HFFc6 (cell line): ENCODE results near the gene SFXN1. TPM values are rescaled to one million over a fixed set of nuclear protein-coding genes. Genes with fewer than 3 reads are reported as not detected.

Experiments used
- DNase-seq: peaks from one replicate; pipeline ENCODE4 v3.0.0-alpha.2; 2018
- H3K27ac Mint-ChIP-seq: 2 replicates; pipeline ENCODE4 v1.8.0; 2020; ENCODE audit warnings: mild to moderate bottlenecking, mixed read lengths
- H3K27me3 Mint-ChIP-seq: 2 replicates; pipeline ENCODE4 v1.8.0; 2021; ENCODE audit warnings: mild to moderate bottlenecking, moderate library complexity, mixed read lengths; ENCODE audit not compliant: insufficient read depth
- H3K36me3 Mint-ChIP-seq: 2 replicates; pipeline ENCODE4 v1.8.0; 2021; ENCODE audit warnings: low read depth, mixed read lengths
- H3K4me1 Mint-ChIP-seq: 2 replicates; pipeline ENCODE4 v1.8.0; 2020; ENCODE audit warnings: low read depth, mixed read lengths
- H3K4me3 Mint-ChIP-seq: 2 replicates; pipeline ENCODE4 v1.8.0; 2020; ENCODE audit warnings: mild to moderate bottlenecking, moderate library complexity, mixed read lengths
- H3K9me3 Mint-ChIP-seq: 2 replicates; pipeline ENCODE4 v1.8.0; 2020; ENCODE audit warnings: mild to moderate bottlenecking, mixed read lengths
- CTCF ChIP-seq: fragments of 200-600 bp; sonication (generic); IDR thresholded peaks from 2 replicates; pipeline ENCODE4 v1.5.0; 2021; ENCODE audit warnings: antibody characterized with exemption, mild to moderate bottlenecking
- total RNA-seq, 6 experiments: library from RNA; stranded (reverse); fragmentation: NEBNext Ultra II Directional; extraction: Animal tissue kit (Norgen Biotek cat#: 25700); gene quantifications; 2 replicates in 1 of 6; 3 replicates in 5 of 6; pipeline ENCODE4 v1.2.3, GENCODE V29; 2021

The SFXN1 gene
- total RNA-seq, 6 experiments from 2014 or later = 60.8 to 83.0 (median 74.6) TPM

- Mint-ChIP-seq H3K36me3 (peaks cover 57% of the 10 kb centered on the region), H3K9me3 (no peaks in the 10 kb centered on the region), H3K27me3 (no peaks in the 10 kb centered on the region), H3K27ac (peak overlapping the region; percentile 27), H3K4me3 (no peak overlapping the region), H3K4me1 (0 out of 2 replicates have a peak, but pooled peaks cover 6% of the 10 kb centered on the region)
- TF ChIP-seq CTCF = no peak
- no peak for DNase-seq
Observed at GRCh38 chr5:175487514-175488222, 9.3 kb downstream of the SFXN1 start.

- Mint-ChIP-seq H3K9me3 (no peaks in the 10 kb centered on the region), H3K4me1 (peaks cover 20% of the 10 kb centered on the region; the same call in 1 of the 2 replicates), H3K27me3 (no peaks in the 10 kb centered on the region), H3K4me3 (no peak overlapping the region), H3K36me3 (peaks cover 54% of the 10 kb centered on the region), H3K27ac (no peak overlapping the region)
- no peak for TF ChIP-seq CTCF
- no peak for DNase-seq
Observed at GRCh38 chr5:175489693-175490443, 11.5 kb downstream of the SFXN1 start.

- no peak for DNase-seq
- H3K27ac Mint-ChIP-seq = no peak overlapping the region
- H3K27me3 Mint-ChIP-seq = no peaks in the 10 kb centered on the region
- peaks cover 20% of the 10 kb centered on the region; the same call in 1 of the 2 replicates for H3K4me1 Mint-ChIP-seq
- no peak overlapping the region for H3K4me3 Mint-ChIP-seq
- H3K36me3 Mint-ChIP-seq = peaks cover 52% of the 10 kb centered on the region
- H3K9me3 Mint-ChIP-seq = no peaks in the 10 kb centered on the region
- TF ChIP-seq CTCF = no peak
Observed at GRCh38 chr5:175491223-175491622, 12.9 kb downstream of the SFXN1 start.

GRCh38 chr5:175493260-175493659 lies 14.9 kb downstream of the SFXN1 start:
- H3K4me1 Mint-ChIP-seq = peaks cover 14% of the 10 kb centered on the region; the same call in 1 of the 2 replicates
- no peaks in the 10 kb centered on the region for H3K9me3 Mint-ChIP-seq
- no peak overlapping the region; the same call in 1 of the 2 replicates for H3K4me3 Mint-ChIP-seq
- no peak for TF ChIP-seq CTCF
- DNase-seq = no peak
- peaks cover 41% of the 10 kb centered on the region for H3K36me3 Mint-ChIP-seq
- H3K27me3 Mint-ChIP-seq = no peaks in the 10 kb centered on the region
- peak overlapping the region; percentile 20 for H3K27ac Mint-ChIP-seq

GRCh38 chr5:175493726-175494125 lies 15.4 kb downstream of the SFXN1 start:
- Mint-ChIP-seq H3K9me3 (no peaks in the 10 kb centered on the region), H3K27ac (peak overlapping the region; percentile 20), H3K4me3 (no peak overlapping the region), H3K27me3 (no peaks in the 10 kb centered on the region), H3K4me1 (peaks cover 14% of the 10 kb centered on the region; the same call in 1 of the 2 replicates), H3K36me3 (peaks cover 40% of the 10 kb centered on the region)
- no peak for DNase-seq
- no peak for TF ChIP-seq CTCF
